B cell (primary cell): ENCODE data around the gene SNRNP48. TPM values are rescaled to one million over a fixed set of nuclear protein-coding genes. Genes with fewer than 3 reads are reported as not detected.

Experiments
- ATAC-seq: fragments of 200-7000 bp; cut with Tn5 transposase; one replicate; pipeline ENCODE4 v1.10.0; 2021; ENCODE audit warnings: low read depth, mild to moderate bottlenecking, moderate number of reproducible peaks, moderate library complexity
- CTCF ChIA-PET: fragments of 350-600 bp; sonication (Branson Sonifier 250); formaldehyde crosslinking; loops from one replicate; lab custom pipeline; 2021; ENCODE audit warnings: antibody characterized with exemption, inconsistent platforms; lab: Charles Lee
- POLR2A ChIA-PET: fragments of 350-600 bp; sonication (Branson Sonifier 250); formaldehyde crosslinking; loops from one replicate; lab custom pipeline; 2021; ENCODE audit warnings: antibody characterized with exemption; lab: Charles Lee
- DNase-seq: peaks from one replicate; pipeline ENCODE4 v3.0.0; 2013
- H2AFZ ChIP-seq: 2 replicates; pipeline ENCODE4 v1.6.1; 2012; ENCODE audit warnings: mild to moderate bottlenecking, low read depth, low read length; ENCODE audit not compliant: insufficient read depth, poor library complexity, severe bottlenecking
- H3K27ac ChIP-seq, 2 donors: 1 replicate in 1 of 2; 2 replicates in 1 of 2; pipeline ENCODE4 v1.5.1; 2012 to 2013; ENCODE audit warnings: low read length in 2 of 2, mild to moderate bottlenecking in 2 of 2, moderate library complexity in 1 of 2
- H3K27me3 ChIP-seq, 4 experiments: fragments of 200-600 bp in 1 of 4; sonication (generic) in 1 of 4; replicated peaks in 1 of 4; 1 replicate in 2 of 4; 2 replicates in 2 of 4; pipeline versions ENCODE4 v1.6.1 to v1.7.0; 2013 to 2016; ENCODE audit warnings: low read length in 3 of 4, mild to moderate bottlenecking in 2 of 4, mixed read lengths in 1 of 4, moderate library complexity in 1 of 4; ENCODE audit not compliant: insufficient read depth in 4 of 4, control insufficient read depth in 3 of 4; ENCODE audit errors: control extremely low read depth in 1 of 4
- H3K36me3 ChIP-seq, 2 experiments: replicated peaks in 1 of 2; 1 replicate in 1 of 2; 2 replicates in 1 of 2; pipeline versions ENCODE4 v1.6.1 to v1.7.1; 2013; ENCODE audit warnings: low read length in 1 of 2; ENCODE audit not compliant: insufficient read depth in 2 of 2, control insufficient read depth in 1 of 2; ENCODE audit errors: control extremely low read depth in 1 of 2, extremely low read depth in 1 of 2
- H3K4me1 ChIP-seq, 2 donors: fragments of 200-600 bp in 1 of 2; sonication (generic) in 1 of 2; 1 replicate in 1 of 2; 2 replicates in 1 of 2; pipeline versions ENCODE4 v1.5.1 to v1.6.1; 2013 to 2017; ENCODE audit warnings: low read length in 2 of 2; ENCODE audit not compliant: control insufficient read depth in 2 of 2, insufficient read depth in 2 of 2
- H3K4me2 ChIP-seq: replicated peaks from 2 replicates; pipeline ENCODE3; 2012; ENCODE audit warnings: mild to moderate bottlenecking, low read depth, low read length; ENCODE audit not compliant: poor library complexity, severe bottlenecking
- H3K4me3 ChIP-seq, 5 experiments: fragments of 200-600 bp in 1 of 5; sonication (generic) in 1 of 5; 1 replicate in 3 of 5; 2 replicates in 2 of 5; pipeline versions ENCODE4 v1.5.1 to v1.7.0; 2011 to 2016; ENCODE audit warnings: low read length in 4 of 5, mild to moderate bottlenecking in 4 of 5, low read depth in 2 of 5, control low read depth in 1 of 5, moderate library complexity in 1 of 5; ENCODE audit not compliant: insufficient read depth in 1 of 5; ENCODE audit errors: control extremely low read depth in 1 of 5, extremely low read depth in 1 of 5
- H3K79me2 ChIP-seq: fragments of 200-600 bp; sonication (generic); one replicate; pipeline ENCODE4 v1.6.0; 2016; ENCODE audit warnings: low read length; ENCODE audit not compliant: control insufficient read depth, insufficient read depth
- H3K9ac ChIP-seq: fragments of 200-600 bp; sonication (generic); 2 replicates; pipeline ENCODE4 v1.6.1; 2017; ENCODE audit warnings: mild to moderate bottlenecking, low read length, moderate library complexity
- H3K9me3 ChIP-seq, 3 donors: one replicate each; pipeline versions ENCODE4 v1.6.1 to v1.7.1; 2013; ENCODE audit warnings: low read length in 2 of 3; ENCODE audit not compliant: control insufficient read depth in 2 of 3, insufficient read depth in 1 of 3; ENCODE audit errors: control extremely low read depth in 1 of 3
- H4K20me1 ChIP-seq: 2 replicates; pipeline ENCODE4 v1.6.0; 2012; ENCODE audit warnings: mild to moderate bottlenecking, low read length; ENCODE audit not compliant: insufficient read depth, control insufficient read depth, poor library complexity, severe bottlenecking
- H3K27ac Mint-ChIP-seq: one replicate; pipeline ENCODE4 v1.8.0; 2021; ENCODE audit warnings: mixed read lengths
- H3K27me3 Mint-ChIP-seq: one replicate; pipeline ENCODE4 v1.8.0; 2021; ENCODE audit warnings: mixed read lengths
- H3K4me1 Mint-ChIP-seq: one replicate; pipeline ENCODE4 v1.8.0; 2021; ENCODE audit warnings: mixed read lengths
- H3K4me3 Mint-ChIP-seq: one replicate; pipeline ENCODE4 v1.8.0; 2021; ENCODE audit warnings: mixed read lengths
- H3K9me3 Mint-ChIP-seq: one replicate; pipeline ENCODE4 v1.8.0; 2022; ENCODE audit warnings: mixed read lengths; ENCODE audit not compliant: insufficient read depth
- CTCF ChIP-seq: fragments of 200-600 bp; IDR thresholded peaks from one replicate; pipeline ENCODE4 v1.8.0; 2022; ENCODE audit warnings: antibody characterized with exemption, mild to moderate bottlenecking
- EZH2 ChIP-seq: IDR thresholded peaks from 2 replicates; pipeline ENCODE4 v1.6.1; 2012; ENCODE audit warnings: borderline replicate concordance, low read depth, mild to moderate bottlenecking, moderate library complexity, low read length; ENCODE audit not compliant: insufficient read depth, poor library complexity, severe bottlenecking
- WGBS: methylation state at CpG from one replicate; pipeline ENCODE4 v1.1.5; 2013; ENCODE audit warnings: missing lambda C conversion rate; ENCODE audit not compliant: insufficient coverage; 5-methylcytosine and 5-hydroxymethylcytosine counted together
- intact Hi-C: fragments of 100-400 bp; cut with micrococcal nuclease; formaldehyde crosslinking; loops from one replicate; pipeline ENCODE4 v1.10.0; 2022
- polyA plus RNA-seq: library from polyadenylated mRNA; depleted of rRNA; stranded (reverse); fragments of >200 nt; gene quantifications from 2 replicates; pipeline ENCODE4 v1.2.3, GENCODE V29; 2012
- total RNA-seq, 2 donors: library from RNA; stranded (reverse); fragments of 120-200 nt in 1 of 2; gene quantifications; 1 replicate in 1 of 2; 2 replicates in 1 of 2; pipeline versions ENCODE4 v1.2.3 to v1.2.4, GENCODE V29; 2013 to 2022

SNRNP48 gene
- total and polyA plus RNA-seq, 2 donors (not counting 1 experiment from before 2014, with no cell fraction given): 8.9 to 22.9 TPM

- Histone ChIP-seq H4K20me1 (no peaks in the 10 kb centered on the region), H3K4me3 (no peak overlapping the region), H2AFZ (no peak overlapping the region), H3K36me3 (no peaks in the 10 kb centered on the region), H3K4me2 (no peak overlapping the region), H3K79me2 (no peaks in the 10 kb centered on the region), H3K27me3 (peaks cover 0 to 3% (median 0%) of the 10 kb centered on the region in 4 experiments), H3K9ac (no peak overlapping the region), H3K4me1 (no peaks in the 10 kb centered on the region), H3K9me3 (peaks cover 0 to 3% (median 0%) of the 10 kb centered on the region in 3 donors), H3K27ac (no peak overlapping the region)
- WGBS: 89% methylated on average over 4 of the region's 5 CpGs
- DNase-seq (no peak), ATAC-seq (no peak)
- Mint-ChIP-seq H3K9me3 (no peaks in the 10 kb centered on the region), H3K27ac (no peak overlapping the region), H3K27me3 (peaks cover 16% of the 10 kb centered on the region), H3K4me1 (no peaks in the 10 kb centered on the region), H3K4me3 (no peak overlapping the region)
- ChIA-PET CTCF (no interaction called here), POLR2A (no interaction called here)
- intact Hi-C loops: no loop called here
- TF ChIP-seq CTCF: no peak
- no peak for TF ChIP-seq EZH2
These were observed 40.8 kb downstream of the SNRNP48 start for GRCh38 chr6:7630792-7631191.

- Histone ChIP-seq H3K4me3 (no peak overlapping the region), H3K4me2 (no peak overlapping the region), H3K4me1 (no peaks in the 10 kb centered on the region), H3K36me3 (no peaks in the 10 kb centered on the region), H3K9ac (no peak overlapping the region), H3K27me3 (peaks cover 0 to 3% (median 0%) of the 10 kb centered on the region in 4 experiments), H3K79me2 (no peaks in the 10 kb centered on the region), H3K27ac (no peak overlapping the region), H4K20me1 (no peaks in the 10 kb centered on the region), H3K9me3 (peaks cover 0 to 3% (median 0%) of the 10 kb centered on the region in 3 donors), H2AFZ (no peak overlapping the region)
- Mint-ChIP-seq H3K4me1 (no peaks in the 10 kb centered on the region), H3K27ac (no peak overlapping the region), H3K9me3 (no peaks in the 10 kb centered on the region), H3K4me3 (no peak overlapping the region), H3K27me3 (peaks cover 20% of the 10 kb centered on the region)
- ChIA-PET CTCF (no interaction called here), POLR2A (no interaction called here)
- no peak for ATAC-seq
- intact Hi-C loops: no loop called here
- WGBS: 100% methylated on average over 3 of the region's 5 CpGs
- no peak for DNase-seq
- TF ChIP-seq CTCF: no peak
- no peak for TF ChIP-seq EZH2
These were observed 41.5 kb downstream of the SNRNP48 start for GRCh38 chr6:7631466-7631865.
